HepG2 (cell line): ENCODE measurements around the gene SNUPN. TPM values are rescaled to one million over a fixed set of nuclear protein-coding genes. Genes with fewer than 3 reads are reported as not detected.

Experiments used
- ARHGAP35 ChIP-seq: sonication (generic); formaldehyde crosslinking; IDR thresholded peaks from 2 replicates; pipeline ENCODE4 v1.9.0; 2022; ENCODE audit warnings: mild to moderate bottlenecking, inconsistent platforms, moderate library complexity, missing genetic modification reagents, borderline replicate concordance
- ARID5B ChIP-seq: IDR thresholded peaks from 2 replicates; pipeline ENCODE4 v1.4.0; 2020; ENCODE audit warnings: mild to moderate bottlenecking, missing genetic modification reagents
- CREB3 ChIP-seq: sonication (generic); formaldehyde crosslinking; IDR thresholded peaks from 2 replicates; pipeline ENCODE4 v1.5.0; 2020; ENCODE audit warnings: missing genetic modification reagents
- ELF4 ChIP-seq: sonication (generic); formaldehyde crosslinking; IDR thresholded peaks from 2 replicates; pipeline ENCODE4 v1.5.0; 2020; ENCODE audit warnings: missing genetic modification reagents, mild to moderate bottlenecking, moderate library complexity, borderline replicate concordance
- KMT2A ChIP-seq: sonication (generic); formaldehyde crosslinking; IDR thresholded peaks from 2 replicates; pipeline ENCODE4 v1.4.0; 2020; ENCODE audit warnings: missing genetic modification reagents
- NPAS2 ChIP-seq: sonication (generic); formaldehyde crosslinking; IDR thresholded peaks from 2 replicates; pipeline ENCODE4 v1.8.0; 2022; ENCODE audit warnings: mild to moderate bottlenecking, missing genetic modification reagents, borderline replicate concordance
- POLR2A ChIP-seq, 2 experiments: IDR thresholded peaks; 2 replicates each; pipeline ENCODE4 v1.6.1; 2011; ENCODE audit warnings: low read depth in 2 of 2, low read length in 2 of 2, mild to moderate bottlenecking in 1 of 2, moderate library complexity in 1 of 2; ENCODE audit not compliant: insufficient read depth in 1 of 2
- PRMT3 ChIP-seq: sonication (generic); formaldehyde crosslinking; IDR thresholded peaks from 2 replicates; pipeline ENCODE4 v1.8.1; 2022; ENCODE audit warnings: low read depth, mild to moderate bottlenecking, moderate library complexity, missing genetic modification reagents, borderline replicate concordance
- RBAK ChIP-seq: sonication (generic); formaldehyde crosslinking; IDR thresholded peaks from 2 replicates; pipeline ENCODE4 v1.5.1; 2020; ENCODE audit warnings: mild to moderate bottlenecking, missing genetic modification reagents
- SAP130 ChIP-seq: IDR thresholded peaks from 2 replicates; pipeline ENCODE4 v1.6.1; 2016; ENCODE audit warnings: low read depth
- SRY ChIP-seq: sonication (generic); formaldehyde crosslinking; IDR thresholded peaks from 2 replicates; pipeline ENCODE4 v1.8.0; 2022; ENCODE audit warnings: mild to moderate bottlenecking, missing genetic modification reagents
- UBTF ChIP-seq: sonication (generic); formaldehyde crosslinking; IDR thresholded peaks from 2 replicates; pipeline ENCODE4 v1.4.0; 2020; ENCODE audit warnings: mild to moderate bottlenecking, missing genetic modification reagents
- YY1 ChIP-seq: IDR thresholded peaks from 2 replicates; pipeline ENCODE4 v1.6.1; 2011; ENCODE audit warnings: low read length, low read depth, moderate library complexity, mild to moderate bottlenecking; ENCODE audit not compliant: insufficient read depth, insufficient replicate concordance
- ZFAT ChIP-seq: sonication (generic); formaldehyde crosslinking; conservative IDR thresholded peaks from 2 replicates; pipeline ENCODE4 v1.8.1; 2023; ENCODE audit warnings: missing genetic modification reagents, inconsistent platforms
- ZFX ChIP-seq: sonication (generic); formaldehyde crosslinking; IDR thresholded peaks from 2 replicates; pipeline ENCODE4 v1.4.0; 2020; ENCODE audit warnings: mild to moderate bottlenecking, low read depth, missing genetic modification reagents, moderate library complexity
- ZNF264 ChIP-seq: sonication (generic); formaldehyde crosslinking; IDR thresholded peaks from 2 replicates; pipeline ENCODE4 v1.4.0; 2020; ENCODE audit warnings: missing genetic modification reagents
- ZNF530 ChIP-seq: sonication (generic); formaldehyde crosslinking; IDR thresholded peaks from 2 replicates; pipeline ENCODE4 v1.5.0; 2020; ENCODE audit warnings: low read depth, mild to moderate bottlenecking, missing genetic modification reagents
- ZNF768 ChIP-seq: sonication (generic); formaldehyde crosslinking; IDR thresholded peaks from 2 replicates; pipeline ENCODE4 v1.4.0; 2020; ENCODE audit warnings: missing genetic modification reagents
- polyA plus RNA-seq, 8 experiments: library from polyadenylated mRNA; depleted of rRNA in 3 of 8; stranded (reverse) in 7 of 8; unstranded in 1 of 8; fragments of >200 nt; fragmentation: Illumina TruSeq in 4 of 8; extraction: Trizol in 4 of 8; gene quantifications; 2 replicates each; pipeline versions ENCODE4 v1.2.1 to v1.2.3, GENCODE V29; 2011 to 2016; ENCODE audit warnings: low read depth in 4 of 8, missing spikeins in 1 of 8, mixed read lengths in 1 of 8; ENCODE audit not compliant: insufficient read depth in 1 of 8
- total RNA-seq, 5 experiments: library from RNA; depleted of rRNA; stranded (reverse); fragments of >200 nt; fragmentation: Illumina TruSeq; extraction: Trizol; gene quantifications; 2 replicates each; pipeline ENCODE4 v1.2.3, GENCODE V29; 2016; ENCODE audit warnings: low read depth in 1 of 5
- TF ChIP-seq, protein P1 (sequence below): sonication (generic); formaldehyde crosslinking; IDR thresholded peaks from 2 replicates; pipeline ENCODE4 v1.4.0; 2020; ENCODE audit warnings: missing genetic modification reagents, borderline replicate concordance

The SNUPN gene
- total and polyA plus RNA-seq, 2 of the 13 experiments (the other 11 are each of a cell fraction or from before 2014, with no cell fraction given), result 9.0 to 16.4 TPM

- TF ChIP-seq SAP130 (CRISPR knock-in tag), result peak; percentile 21; the same call in 1 of the 2 replicates
- no peak for TF ChIP-seq ZNF264 (CRISPR knock-in tag)
- 0 out of 4 replicates have a peak, but pooled peaks of 1 of the 2 experiments have one; percentile 38 for TF ChIP-seq POLR2A (IDR thresholded peaks at IDR 0.05; ENCODE audit: insufficient read depth in 1 of 2, low read depth in 2 of 2, low read length in 2 of 2)
- no peak for TF ChIP-seq ARHGAP35 (CRISPR knock-in tag)
- peak; percentile 56; the same call in 1 of the 2 replicates for TF ChIP-seq UBTF (CRISPR knock-in tag)
- TF ChIP-seq NPAS2 (CRISPR knock-in tag), result no peak
- 0 out of 2 replicates have a peak, but pooled peaks have one; percentile 12 for TF ChIP-seq KMT2A
- TF ChIP-seq SRY, result 0 out of 2 replicates have a peak, but pooled peaks have one; percentile 36
- no peak for TF ChIP-seq ELF4
- peak; percentile 64 for TF ChIP-seq ZFX (CRISPR knock-in tag)
- TF ChIP-seq RBAK, result no peak
- TF ChIP-seq, protein P1, sequence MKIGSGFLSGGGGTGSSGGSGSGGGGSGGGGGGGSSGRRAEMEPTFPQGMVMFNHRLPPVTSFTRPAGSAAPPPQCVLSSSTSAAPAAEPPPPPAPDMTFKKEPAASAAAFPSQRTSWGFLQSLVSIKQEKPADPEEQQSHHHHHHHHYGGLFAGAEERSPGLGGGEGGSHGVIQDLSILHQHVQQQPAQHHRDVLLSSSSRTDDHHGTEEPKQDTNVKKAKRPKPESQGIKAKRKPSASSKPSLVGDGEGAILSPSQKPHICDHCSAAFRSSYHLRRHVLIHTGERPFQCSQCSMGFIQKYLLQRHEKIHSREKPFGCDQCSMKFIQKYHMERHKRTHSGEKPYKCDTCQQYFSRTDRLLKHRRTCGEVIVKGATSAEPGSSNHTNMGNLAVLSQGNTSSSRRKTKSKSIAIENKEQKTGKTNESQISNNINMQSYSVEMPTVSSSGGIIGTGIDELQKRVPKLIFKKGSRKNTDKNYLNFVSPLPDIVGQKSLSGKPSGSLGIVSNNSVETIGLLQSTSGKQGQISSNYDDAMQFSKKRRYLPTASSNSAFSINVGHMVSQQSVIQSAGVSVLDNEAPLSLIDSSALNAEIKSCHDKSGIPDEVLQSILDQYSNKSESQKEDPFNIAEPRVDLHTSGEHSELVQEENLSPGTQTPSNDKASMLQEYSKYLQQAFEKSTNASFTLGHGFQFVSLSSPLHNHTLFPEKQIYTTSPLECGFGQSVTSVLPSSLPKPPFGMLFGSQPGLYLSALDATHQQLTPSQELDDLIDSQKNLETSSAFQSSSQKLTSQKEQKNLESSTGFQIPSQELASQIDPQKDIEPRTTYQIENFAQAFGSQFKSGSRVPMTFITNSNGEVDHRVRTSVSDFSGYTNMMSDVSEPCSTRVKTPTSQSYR, result peak; percentile 20; the same call in 1 of the 2 replicates
- TF ChIP-seq CREB3 (CRISPR knock-in tag), result peak; percentile 36; the same call in 1 of the 2 replicates
- TF ChIP-seq PRMT3 (CRISPR knock-in tag), result no peak
- TF ChIP-seq ZFAT (CRISPR knock-in tag), result no peak
- TF ChIP-seq YY1, result peak; percentile 72
- no peak for TF ChIP-seq ARID5B (CRISPR knock-in tag)
- no peak for TF ChIP-seq ZNF530 (CRISPR knock-in tag)
- peak; percentile 49; the same call in 1 of the 2 replicates for TF ChIP-seq ZNF768 (CRISPR knock-in tag)
These were observed 47.2 kb downstream of the SNUPN start (continued) for GRCh38 chr15:75578173-75578947.
